Measurements from ENCODE around the gene WDR31. TPM values are rescaled to one million over a fixed set of nuclear protein-coding genes. Genes with fewer than 3 reads are reported as not detected.
"Not testable (repeated sequence)": the region's sequence is repeated elsewhere in the genome, so short reads cannot be mapped to it uniquely, and the experiment has no call there.

Gene WDR31
- total and polyA plus RNA-seq, 7 donors: 0.66 to 6.9 (median 1.7) TPM

- intact Hi-C loops (cut with DNase I): no loop called here
- no peak overlapping the region for H3K27ac ChIP-seq
Observed at GRCh38 chr9:113298311-113298710, 41.8 kb downstream of the WDR31 start.

GRCh38 chr9:113296796-113297558, 43.1 kb downstream of the WDR31 start:
- Histone ChIP-seq H3K9me3 (no peaks in the 10 kb centered on the region), H3K4me3 (no peak overlapping the region), H3K27ac (no peak overlapping the region), H3K4me1 (no peaks in the 10 kb centered on the region), H3K36me3 (ENCODE audit: insufficient read depth in 1 of 2, low read depth in 1 of 2) (peaks cover 4 to 23% of the 10 kb centered on the region in 2 donors), H3K27me3 (ENCODE audit: insufficient read depth in 3 of 3, low read length in 2 of 3) (no peaks in the 10 kb centered on the region)
- intact Hi-C loops (cut with DNase I): no loop called here
- TF ChIP-seq CTCF (IDR thresholded peaks at IDR 0.05): no peak
- DNase-seq (no peak), ATAC-seq (no peak)
- 66 to 68% (median 68%) methylated on average over 9 of the region's 9 CpGs for WGBS, 3 donors

More at GRCh38 chr9:113298311-113298710, 41.8 kb downstream of the WDR31 start:
- no peaks in the 10 kb centered on the region for H3K27me3 ChIP-seq (ENCODE audit: insufficient read depth in 3 of 3, low read length in 2 of 3)
- H3K9me3 ChIP-seq: no peaks in the 10 kb centered on the region
- 89 to 91% (median 90%) methylated on average over 8 of the region's 8 CpGs for WGBS, 3 donors
- no peak overlapping the region for H3K4me3 ChIP-seq
- peaks cover 0 to 9% of the 10 kb centered on the region in 2 donors for H3K36me3 ChIP-seq (ENCODE audit: insufficient read depth in 1 of 2, low read depth in 1 of 2)
- DNase-seq: no peak
- ATAC-seq: no peak
- TF ChIP-seq CTCF (IDR thresholded peaks at IDR 0.05): no peak
- H3K4me1 ChIP-seq: no peaks in the 10 kb centered on the region

GRCh38 chr9:113296247-113296646, 43.8 kb downstream of the WDR31 start:
- H3K9me3 ChIP-seq; DNase-seq; intact Hi-C loops (cut with DNase I); H3K27ac ChIP-seq; H3K4me3 ChIP-seq; H3K27me3 ChIP-seq (ENCODE audit: insufficient read depth in 3 of 3, low read length in 2 of 3); H3K4me1 ChIP-seq; ATAC-seq: not testable (repeated sequence)
- 84 to 94% (median 87%) methylated on average over 8 of the region's 8 CpGs for WGBS, 3 donors
- peaks cover 4 to 30% of the 10 kb centered on the region in 2 donors for H3K36me3 ChIP-seq (ENCODE audit: insufficient read depth in 1 of 2, low read depth in 1 of 2)

GRCh38 chr9:113293285-113293878, 46.7 kb downstream of the WDR31 start:
- intact Hi-C loops (cut with DNase I): no loop called here
- H3K4me1 ChIP-seq: no peaks in the 10 kb centered on the region
- peaks cover 11 to 59% of the 10 kb centered on the region in 2 donors for H3K36me3 ChIP-seq (ENCODE audit: insufficient read depth in 1 of 2, low read depth in 1 of 2)
- no peak for TF ChIP-seq CTCF (IDR thresholded peaks at IDR 0.05)
- no peaks in the 10 kb centered on the region for H3K27me3 ChIP-seq (ENCODE audit: insufficient read depth in 3 of 3, low read length in 2 of 3)
- no peak for ATAC-seq
- 71 to 83% (median 76%) methylated on average over 7 of the region's 7 CpGs for WGBS, 3 donors
- H3K27ac ChIP-seq: no peak overlapping the region
- no peak for DNase-seq
- no peak overlapping the region for H3K4me3 ChIP-seq
- H3K9me3 ChIP-seq: no peaks in the 10 kb centered on the region

- intact Hi-C loops (cut with DNase I): no loop called here
- H3K27ac ChIP-seq: no peak overlapping the region
Observed at GRCh38 chr9:113290052-113290607, 49.9 kb downstream of the WDR31 start.

More at GRCh38 chr9:113290052-113290607, 49.9 kb downstream of the WDR31 start:
- TF ChIP-seq CTCF (IDR thresholded peaks at IDR 0.05): no peak
- H3K4me1 ChIP-seq: no peaks in the 10 kb centered on the region
- no peaks in the 10 kb centered on the region for H3K27me3 ChIP-seq (ENCODE audit: insufficient read depth in 3 of 3, low read length in 2 of 3)
- H3K9me3 ChIP-seq: no peaks in the 10 kb centered on the region
- DNase-seq (no peak), ATAC-seq (no peak)
- peaks cover 22 to 90% of the 10 kb centered on the region in 2 donors for H3K36me3 ChIP-seq (ENCODE audit: insufficient read depth in 1 of 2, low read depth in 1 of 2)
- 93 to 96% (median 95%) methylated on average over 6 of the region's 6 CpGs for WGBS, 3 donors
- H3K4me3 ChIP-seq: no peak overlapping the region
